ENCODE data around the gene DUSP11.
"Not testable (repeated sequence)": the region's sequence is repeated elsewhere in the genome, so short reads cannot be mapped to it uniquely, and the experiment has no call there.

DUSP11 gene

DNA sequence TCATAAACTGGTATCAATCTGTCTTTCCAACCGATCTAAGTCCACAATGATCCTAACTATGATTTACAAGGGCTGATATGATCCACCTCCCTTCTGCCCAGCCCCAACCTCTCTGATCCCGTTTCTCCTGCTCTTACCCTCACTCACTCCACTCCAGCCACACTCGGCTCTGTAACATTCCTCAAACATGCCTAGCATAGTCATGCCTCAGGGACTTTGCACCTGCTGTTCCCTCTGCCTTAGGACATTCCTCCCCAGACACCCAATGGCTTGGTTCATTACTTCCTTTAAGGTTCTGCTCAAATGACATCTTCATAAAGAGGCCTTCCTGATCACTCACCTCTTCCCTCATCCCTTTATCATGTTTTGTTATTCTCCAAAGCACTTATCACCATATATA lies 9.2 kb downstream of the DUSP11 start:
- no peak for DNase-seq

DNA sequence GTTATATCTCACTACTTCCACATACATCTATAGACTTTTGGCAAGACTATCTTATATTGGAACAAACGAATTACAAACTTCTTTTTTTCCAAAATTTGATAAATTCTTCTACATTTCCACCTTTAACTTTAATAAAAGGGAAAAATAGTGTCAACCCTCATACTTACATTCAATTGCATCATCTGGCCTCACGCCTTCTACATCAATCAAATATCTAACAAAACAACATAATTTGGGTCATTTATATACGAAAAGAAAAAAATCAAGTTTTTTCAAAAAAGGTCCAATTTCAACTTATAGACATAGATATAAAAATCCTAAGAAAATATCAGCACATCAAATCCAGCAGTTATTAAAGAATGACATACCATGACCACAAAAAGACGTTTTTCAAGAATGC lies 12.9 kb downstream of the DUSP11 start:
- no peak for DNase-seq

DNA sequence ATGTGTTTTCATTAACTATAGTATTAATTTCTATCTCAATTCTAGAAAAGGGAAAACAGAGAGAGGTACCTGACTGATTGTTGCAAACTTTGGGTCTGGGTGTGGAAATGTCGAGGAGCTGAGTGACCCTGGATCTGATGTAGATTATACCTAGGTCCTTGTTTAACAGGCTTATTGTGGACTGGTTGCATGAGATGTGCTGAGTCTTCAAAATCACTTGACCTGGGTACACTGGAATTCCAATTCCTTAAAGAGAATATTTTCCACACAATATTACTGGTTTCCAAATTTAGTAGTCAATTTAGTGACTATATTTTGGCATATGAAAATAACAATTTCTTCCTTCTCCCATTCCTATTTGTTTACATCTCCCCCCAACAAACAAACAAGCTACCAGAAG lies 13.6 kb downstream of the DUSP11 start:
- DNase-seq, result no peak

DNA sequence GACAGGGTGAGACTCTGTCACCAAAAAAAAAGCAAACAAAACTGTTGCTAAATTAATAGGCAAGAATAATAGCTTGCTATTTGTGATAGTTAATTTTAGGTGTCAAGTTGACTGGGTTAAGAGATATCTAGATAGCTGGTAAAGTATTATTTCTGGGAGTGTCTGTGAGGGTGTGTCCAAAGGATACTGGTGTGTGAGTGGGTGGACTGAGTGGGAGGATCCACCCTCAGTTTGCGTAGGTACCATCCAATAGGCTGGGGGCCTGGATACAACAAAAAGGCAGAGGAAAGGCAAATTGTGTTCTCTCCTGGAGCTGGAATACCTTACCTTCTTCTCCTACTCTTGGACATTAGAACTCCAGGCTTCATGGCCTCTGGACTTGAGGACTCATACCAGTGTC lies 15.0 kb downstream of the DUSP11 start:
- no peak for DNase-seq

DNA sequence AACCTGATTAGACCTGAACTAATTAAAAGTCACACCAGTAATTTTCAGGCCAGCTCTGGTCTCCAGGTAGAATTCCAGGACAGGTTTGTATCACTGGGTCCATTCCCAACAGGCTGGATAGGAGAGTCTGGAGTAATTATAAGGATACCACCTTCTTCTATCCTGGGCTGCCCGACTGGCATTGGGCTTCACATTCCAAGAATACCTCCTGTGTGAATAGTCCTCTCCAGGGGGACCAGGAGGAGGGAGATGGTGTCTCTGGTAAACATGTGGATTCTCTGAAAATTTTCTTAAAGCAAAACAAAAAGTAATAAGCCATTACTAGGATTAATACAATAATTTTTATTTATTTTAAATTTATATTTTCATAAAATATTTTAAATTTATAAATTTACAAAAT lies 17.3 kb downstream of the DUSP11 start:
- no peak for DNase-seq

DNA sequence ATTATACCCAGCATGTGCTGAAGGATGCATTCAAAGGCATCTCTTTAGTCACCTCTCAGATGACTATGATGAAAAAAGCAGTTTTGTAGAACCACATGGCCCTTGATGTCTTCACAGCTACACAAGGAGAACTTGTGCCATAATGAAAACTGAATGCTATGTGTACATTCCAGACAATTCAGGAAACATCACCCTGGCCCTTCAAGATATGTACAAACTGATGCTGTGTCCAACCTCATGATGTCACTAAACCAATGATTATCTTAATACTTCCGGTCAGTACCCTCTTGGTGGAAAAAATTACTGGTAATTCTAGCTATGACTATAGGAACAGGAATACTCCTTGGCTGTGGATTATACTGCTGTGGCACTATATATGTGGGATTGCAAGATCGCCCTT lies 20.0 kb downstream of the DUSP11 start:
- no peak for DNase-seq

DNA sequence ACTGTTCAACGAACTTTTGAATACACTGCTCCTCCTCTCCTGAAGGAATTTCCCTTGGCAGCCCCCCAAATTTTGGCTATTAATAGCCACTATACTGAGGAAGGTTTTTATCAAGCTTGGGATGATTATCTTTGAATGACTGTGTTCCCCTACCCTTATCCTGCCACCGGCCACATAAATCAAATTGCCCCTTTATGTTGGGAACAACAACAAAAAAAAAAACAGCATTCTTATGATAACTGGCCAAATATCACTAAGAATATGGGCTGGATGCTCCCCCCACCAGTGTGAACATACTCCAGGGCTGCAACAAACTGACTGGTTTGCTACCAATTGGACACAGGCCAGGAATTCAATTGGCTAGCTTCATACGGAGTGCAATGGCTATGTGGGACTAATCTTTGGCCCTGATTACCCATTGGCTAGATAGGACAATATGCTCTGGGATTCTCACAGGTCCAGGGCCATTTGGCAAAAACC lies 20.6 kb downstream of the DUSP11 start:
- DNase-seq, result no peak

DNA sequence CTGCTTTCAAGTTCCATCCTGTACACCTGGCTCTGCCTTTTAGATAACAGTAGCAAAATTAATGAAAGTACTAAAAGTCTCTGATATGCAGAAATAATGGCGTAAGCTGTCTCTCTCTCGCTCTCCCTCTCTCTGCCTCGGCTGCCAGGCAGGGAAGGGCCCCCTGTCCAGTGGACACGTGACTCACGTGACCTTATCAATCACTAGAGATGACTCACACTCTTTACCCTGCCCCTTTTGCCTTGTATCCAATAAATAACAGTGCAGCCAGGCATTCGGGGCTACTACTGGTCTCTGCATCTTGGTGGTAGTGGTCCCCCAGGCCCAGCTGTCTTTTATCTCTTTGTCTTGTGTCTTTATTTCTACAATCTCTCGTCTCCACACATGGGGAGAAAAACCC lies 25.6 kb downstream of the DUSP11 start:
- DNase-seq, result not testable (repeated sequence)

DNA sequence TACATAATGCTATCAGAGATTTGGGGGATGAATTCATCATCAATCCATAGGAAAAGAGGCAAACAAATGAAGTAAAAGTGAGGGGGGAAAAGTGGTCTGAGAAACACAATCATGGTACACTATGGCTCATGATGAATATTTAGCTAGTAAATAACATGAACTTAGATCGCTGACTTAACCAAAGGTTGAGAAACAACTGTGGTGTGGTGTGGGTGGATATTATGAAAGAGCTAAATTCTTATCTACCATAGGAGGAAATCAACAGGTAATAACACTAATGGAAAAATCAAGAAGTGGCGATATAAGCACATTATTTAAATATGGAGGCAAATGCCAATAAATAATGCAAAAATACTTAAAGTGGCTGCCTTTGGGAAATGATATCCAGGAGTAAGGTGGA lies 30.6 kb downstream of the DUSP11 start:
- DNase-seq, result no peak

DNA sequence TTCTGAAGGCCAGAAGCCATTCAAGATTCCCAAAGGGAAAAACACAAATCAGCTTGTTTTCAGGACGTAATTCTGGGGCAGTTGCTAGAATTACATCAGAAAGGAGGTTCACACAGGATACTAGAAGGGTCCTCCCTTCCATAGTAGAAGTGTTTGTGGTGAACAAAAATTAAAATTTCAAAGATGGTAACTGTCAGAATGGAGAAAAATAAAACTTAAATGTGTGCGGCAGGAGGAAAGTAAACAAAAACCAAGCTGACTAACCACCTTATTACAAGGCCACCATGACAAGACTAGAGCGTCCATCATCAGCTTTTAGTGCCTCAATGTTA lies 33.1 kb downstream of the DUSP11 start:
- no peak for DNase-seq

DNA sequence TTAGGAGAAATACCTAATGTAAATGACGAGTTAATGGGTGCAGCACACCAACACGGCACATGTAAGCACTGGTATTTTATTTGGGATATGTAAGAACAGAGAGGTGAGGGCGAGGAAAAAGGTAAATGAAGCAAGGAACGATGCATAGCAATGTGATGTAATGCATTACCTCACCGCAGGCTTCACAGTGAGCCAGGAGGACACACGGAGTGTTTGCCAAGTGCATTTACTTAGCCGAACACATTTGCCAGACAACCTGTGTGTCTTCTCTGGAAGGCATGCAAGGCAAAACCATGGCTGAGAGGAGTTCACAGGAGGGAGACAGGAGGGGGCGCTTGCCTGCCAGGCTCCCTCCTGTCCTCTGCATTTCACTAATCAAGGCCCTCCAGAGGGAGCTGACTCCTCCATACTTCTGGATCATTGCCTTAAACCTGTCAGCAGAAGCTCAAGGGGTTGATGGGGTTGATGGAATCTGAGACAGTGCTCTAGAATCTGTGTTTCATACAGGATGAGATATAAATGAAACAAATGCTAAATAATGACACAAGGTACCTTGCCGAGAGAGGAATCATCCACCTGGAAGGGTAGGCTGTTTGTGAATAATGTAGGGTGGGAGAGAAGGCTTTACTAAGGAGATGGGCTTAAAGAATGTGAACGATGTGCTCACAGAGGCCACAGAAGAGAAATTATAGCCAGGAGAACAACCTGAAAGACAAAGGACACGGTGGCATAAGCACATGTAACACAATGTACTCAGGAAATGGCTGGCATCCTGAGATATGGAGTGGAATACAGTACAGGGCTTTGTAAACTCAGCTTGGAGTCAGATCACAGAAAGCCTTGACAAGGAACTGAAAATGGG lies 33.7 kb downstream of the DUSP11 start:
- DNase-seq, result no peak

DNA sequence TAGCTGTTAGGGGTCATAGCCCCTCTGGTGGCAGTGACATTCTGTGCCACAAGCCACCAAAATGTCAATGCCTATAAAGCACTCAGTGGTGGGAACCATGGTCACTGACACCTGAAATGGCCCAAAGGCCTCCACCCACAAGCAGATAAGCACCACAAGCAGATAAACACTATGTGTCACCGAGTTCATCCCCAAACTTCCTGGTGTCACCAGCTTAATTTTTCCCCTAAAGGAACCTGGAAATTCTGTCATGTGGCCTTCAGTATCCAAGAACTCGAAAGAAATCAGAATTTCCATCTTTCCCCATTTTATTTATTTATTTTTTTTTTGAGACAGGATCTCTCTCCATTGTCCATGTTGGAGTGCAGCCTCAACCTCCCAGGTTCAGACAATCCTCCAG lies 39.1 kb downstream of the DUSP11 start:
- no peak for DNase-seq

DNA sequence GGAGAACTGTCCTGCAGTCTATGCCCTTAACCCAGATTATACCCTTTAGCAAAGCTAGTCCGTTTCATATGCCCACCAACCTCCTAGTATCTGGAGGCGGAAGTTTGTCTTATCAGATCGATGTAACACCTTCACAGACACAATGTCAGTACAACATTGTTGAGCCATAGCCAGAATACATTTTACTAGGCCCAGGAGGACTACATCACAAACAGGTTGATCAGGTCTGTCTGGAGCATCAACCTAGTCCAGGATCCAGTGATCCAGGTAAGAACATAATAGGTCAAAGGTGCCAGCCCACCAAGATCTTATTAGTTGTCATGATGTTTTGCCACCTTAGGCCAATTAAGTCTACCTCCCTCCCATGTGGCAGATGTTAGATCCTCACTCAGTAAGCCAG lies 40.8 kb downstream of the DUSP11 start:
- DNase-seq, result no peak

DNA sequence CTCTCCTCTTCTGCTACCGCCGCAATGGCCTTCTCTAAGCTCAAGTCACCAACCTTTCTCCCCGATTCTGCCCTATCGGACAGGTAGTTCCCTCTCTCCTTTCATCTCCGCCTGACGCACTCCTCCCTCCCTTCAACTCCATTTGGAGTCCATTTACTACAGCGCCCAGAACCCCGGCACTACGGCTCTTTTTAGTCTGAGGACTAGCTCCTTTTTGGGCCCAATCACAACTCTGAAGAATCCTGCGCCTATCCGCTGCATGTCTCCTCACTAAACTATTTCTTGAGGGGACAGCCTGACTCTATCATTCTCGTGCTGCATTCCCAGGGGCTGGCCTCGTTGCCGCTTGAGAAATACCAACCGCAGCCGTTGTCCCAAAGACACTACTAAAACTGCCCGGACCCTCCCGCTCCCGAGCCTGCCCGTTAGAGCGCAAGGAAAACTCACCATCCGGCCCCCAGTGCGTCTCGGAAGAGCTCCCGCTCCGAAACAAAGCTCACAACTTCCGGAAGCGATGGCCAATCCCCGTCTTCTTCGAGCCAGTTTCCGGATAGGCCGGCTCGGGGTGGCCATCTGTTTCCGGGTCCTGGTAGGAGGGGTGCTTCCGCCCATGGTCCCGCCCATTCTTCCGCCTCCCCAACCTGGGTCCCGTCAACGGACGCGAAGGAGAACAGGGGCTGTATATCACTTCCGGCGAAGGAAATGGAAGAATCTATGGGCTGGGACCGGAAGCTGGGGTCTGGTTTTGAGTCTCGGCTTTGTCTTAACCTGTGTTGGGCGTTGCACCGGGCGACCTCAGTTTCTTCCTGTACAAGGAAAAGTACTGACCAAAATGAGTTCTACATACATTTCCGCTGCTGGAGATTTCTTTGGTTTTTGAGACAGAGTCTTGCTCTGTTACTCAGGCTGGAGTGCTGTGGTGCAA lies 42.8 kb downstream of the DUSP11 start, which contains the start of gene TPRKB:
TPRKB (minus strand) TSS at position 491 of the 925 bp plus-strand sequence. CDS start 2,776 bp downstream, outside the sequence.
- DNase-seq, result peak; percentile 94

DNA sequence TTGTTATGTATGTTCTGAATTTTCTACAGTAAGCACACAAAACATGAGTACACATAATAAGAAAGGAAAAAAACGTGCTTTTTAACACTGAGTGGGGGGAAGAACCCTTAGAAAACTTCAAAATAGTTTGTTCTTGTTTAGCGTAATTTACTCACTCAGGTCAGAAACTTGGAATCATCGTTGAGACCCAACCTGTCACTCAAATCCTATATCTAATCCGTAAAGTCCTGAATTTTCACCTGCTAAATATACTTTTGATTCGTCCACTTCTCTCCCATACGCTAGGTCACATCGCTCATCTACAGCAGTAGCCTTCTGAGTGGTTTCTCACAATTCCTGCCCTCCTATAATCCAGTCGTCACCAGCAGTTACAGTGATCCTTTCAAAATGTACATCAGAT lies 43.5 kb downstream of the DUSP11 start:
- DNase-seq, result no peak

DNA sequence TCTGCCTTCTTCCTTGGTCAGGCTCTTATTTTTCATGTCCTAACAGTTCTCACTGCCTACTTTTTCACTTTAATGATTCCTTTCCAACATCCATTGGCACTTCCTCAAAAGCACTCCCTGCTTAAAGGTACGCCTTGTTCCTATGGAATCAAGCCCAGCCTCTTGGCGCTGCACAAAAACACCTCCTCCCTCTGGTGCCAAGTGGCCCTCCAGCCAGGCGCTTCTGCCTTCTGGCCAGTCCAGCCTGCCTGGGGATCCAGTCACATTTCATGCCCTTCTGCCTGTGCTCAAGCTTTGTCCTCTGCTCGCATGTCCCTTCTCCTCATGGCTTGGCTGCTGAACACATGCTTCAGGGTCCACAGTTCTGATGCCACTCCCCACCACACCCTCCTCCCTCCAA lies 49.1 kb downstream of the DUSP11 start:
- no peak for DNase-seq

DNA sequence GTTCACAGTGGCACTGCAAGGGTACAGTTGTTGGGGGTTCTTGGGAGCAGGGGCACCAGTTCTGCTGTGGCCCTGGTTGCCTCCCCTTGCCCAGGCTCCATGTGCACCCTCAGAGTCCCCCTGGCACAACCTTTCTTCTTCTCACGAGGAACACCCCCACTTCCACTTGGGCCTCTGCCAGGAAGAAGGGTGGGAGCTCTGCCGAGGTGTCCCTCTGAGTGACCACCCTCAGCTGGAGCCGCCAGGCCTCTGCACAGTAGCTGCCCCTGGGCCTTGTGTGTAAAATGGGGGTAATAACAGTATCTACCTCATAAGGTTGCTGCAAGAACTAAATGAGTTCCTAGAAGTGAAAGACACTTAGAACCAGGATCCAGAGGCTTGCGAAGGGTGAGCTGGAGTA lies 51.2 kb downstream of the DUSP11 start:
- no peak for DNase-seq

DNA sequence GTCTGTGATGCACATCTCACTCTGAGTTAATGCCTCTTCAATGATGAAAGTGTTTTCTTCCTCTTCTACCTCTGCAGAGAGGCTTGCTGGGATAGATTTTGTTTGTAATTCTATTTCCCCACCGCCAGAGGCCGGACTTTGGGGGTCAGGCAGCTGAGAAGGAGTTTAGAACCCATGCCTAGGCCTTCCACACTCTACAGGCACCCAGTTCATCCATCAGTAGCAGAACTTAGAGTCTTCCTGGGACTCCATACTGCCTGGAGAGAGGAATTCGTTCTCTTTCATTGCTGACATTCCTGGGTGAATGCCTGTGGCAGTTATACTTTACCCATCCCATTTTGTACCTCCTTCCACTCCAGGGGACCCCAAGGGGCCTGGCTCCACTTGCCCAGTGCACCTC lies 51.9 kb downstream of the DUSP11 start:
- DNase-seq, result no peak

DNA sequence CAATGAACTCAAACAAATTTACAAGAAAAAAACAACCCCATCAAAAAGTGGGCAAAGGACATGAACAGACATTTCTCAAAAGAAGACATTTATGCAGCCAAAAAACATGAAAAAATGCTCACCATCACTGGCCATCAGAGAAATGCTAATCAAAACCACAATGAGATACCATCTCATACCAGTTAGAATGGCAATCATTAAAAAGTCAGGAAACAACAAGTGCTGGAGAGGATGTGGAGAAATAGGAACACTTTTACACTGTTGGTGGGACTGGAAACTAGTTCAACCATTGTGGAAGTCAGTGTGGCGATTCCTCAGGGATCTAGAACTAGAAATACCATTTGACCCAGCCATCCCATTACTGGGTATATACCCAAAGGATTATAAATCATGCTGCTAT lies 53.2 kb downstream of the DUSP11 start:
- DNase-seq, result not testable (repeated sequence)

DNA sequence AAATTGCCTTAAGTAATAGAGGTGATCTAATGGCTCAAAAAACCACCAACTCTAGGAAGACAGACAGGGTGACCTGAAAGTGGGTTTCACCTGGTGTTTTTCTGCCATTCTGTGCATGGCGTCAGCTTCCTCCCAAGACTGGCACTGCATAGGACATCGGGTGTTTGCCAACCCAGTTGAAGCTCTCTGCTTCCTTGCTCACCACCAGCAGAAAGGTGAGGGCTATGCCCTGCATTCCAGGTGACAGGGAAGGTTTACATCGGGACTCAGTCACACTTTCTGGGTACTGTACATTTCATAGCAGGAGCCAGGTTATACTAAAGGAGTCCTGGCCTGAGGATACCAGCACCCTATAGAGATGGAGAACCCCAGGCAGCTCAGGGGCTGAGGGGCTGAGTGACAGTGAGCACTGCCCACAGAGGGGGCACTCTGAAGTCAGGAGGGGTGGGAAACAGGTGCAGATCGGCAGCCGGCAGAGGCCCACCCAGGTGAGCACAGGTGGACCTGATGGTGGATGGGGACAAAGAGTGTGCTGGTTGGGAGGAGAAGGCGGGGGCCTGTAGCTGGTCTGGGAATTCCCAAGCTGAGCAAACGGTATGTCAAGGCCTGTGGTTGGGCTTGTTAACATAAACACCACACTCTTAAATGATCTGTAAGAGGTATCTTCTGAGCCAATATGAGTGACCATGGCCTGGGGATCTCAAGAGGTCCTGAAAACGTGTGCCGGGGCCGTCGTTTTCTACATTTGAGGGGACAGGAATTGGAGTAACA lies 60.9 kb downstream of the DUSP11 start:
- no peak for DNase-seq

DNA sequence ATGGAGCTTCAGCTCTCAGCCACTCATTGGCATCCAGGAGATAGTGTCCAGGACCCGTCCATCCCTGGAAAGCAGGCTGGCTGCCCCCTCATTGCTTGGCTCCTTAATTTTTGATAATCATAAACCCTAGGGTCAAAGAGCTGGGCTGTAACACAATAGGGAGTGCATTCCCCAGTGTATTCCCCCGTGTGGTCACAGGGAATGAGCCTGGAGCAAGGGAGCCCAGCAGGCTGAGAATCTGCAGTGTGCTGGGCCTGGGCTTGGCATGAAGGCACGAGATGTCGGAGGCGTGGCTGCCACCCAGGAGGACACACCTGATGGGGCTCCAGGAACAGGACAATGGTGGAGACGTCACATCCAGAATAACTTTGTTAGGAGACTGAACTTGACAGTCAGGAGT lies 61.5 kb downstream of the DUSP11 start:
- no peak for DNase-seq

DNA sequence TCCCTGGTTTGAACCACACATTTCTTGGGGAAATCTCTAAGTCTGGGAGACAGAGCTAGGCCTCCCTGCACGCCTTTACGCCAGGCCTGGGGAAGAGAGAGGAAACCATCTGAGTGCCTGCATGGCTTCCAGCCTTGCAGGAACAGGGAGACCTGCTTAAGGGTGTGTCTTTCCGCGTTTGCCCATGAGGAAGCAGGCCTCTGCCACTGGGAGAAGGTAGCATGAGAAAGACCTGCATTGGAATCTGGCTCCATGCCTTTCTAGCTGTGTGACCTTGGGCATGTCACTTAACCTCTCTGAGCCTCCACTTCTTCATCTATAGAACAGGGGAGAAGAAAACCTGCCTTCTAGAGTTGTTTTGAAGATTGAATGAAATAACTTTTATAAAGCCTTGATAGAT lies 62.2 kb downstream of the DUSP11 start:
- not testable (repeated sequence) for DNase-seq

DNA sequence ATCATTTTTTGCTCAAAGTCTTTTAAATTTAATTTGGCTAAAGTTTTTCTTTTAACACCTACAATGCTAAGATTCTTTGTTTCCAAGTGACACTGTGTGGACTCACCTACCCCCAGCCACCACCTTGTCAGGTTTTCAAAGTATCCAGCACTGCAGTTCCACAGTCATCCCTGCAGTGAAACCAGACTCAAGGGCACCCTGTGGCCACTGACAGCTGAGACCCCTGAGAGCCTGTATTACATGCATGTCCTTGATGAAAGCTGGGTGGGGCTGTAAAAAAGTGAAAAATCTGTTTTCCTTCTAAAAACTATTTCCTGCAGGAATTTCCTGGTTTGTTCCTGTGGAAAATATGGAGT lies 62.7 kb downstream of the DUSP11 start:
- DNase-seq, result no peak

Measured in DMS79 treated with DMSO at 0.1 percent for 48 hours (cell line).